HepG2 (cell line): Measurements from ENCODE around the gene LMOD1. TPM values are rescaled to one million over a fixed set of nuclear protein-coding genes. Genes with fewer than 3 reads are reported as not detected.

Source experiments
- ATF7 ChIP-seq, 2 experiments: fragments of 450-650 bp in 1 of 2; sonication (generic) in 1 of 2; formaldehyde crosslinking in 1 of 2; IDR thresholded peaks; 2 replicates each; pipeline versions ENCODE4 v1.4.0 to v1.6.1; 2016 to 2020; ENCODE audit warnings: antibody characterized with exemption in 1 of 2, mild to moderate bottlenecking in 1 of 2, missing genetic modification reagents in 1 of 2
- CCAR2 ChIP-seq: fragments of 200-400 bp; formaldehyde crosslinking; optimal IDR thresholded peaks from 2 replicates; pipeline ENCODE3; 2018; ENCODE audit warnings: low read depth, mild to moderate bottlenecking, low read length, moderate library complexity
- GATA4 ChIP-seq: sonication (generic); IDR thresholded peaks from 2 replicates; pipeline ENCODE4 v1.6.1; 2016; ENCODE audit warnings: antibody characterized with exemption, low read depth, borderline replicate concordance
- HOXA9 ChIP-seq: sonication (generic); formaldehyde crosslinking; IDR thresholded peaks from 2 replicates; pipeline ENCODE4 v1.8.1; 2022; ENCODE audit warnings: missing genetic modification reagents, mild to moderate bottlenecking, moderate library complexity, borderline replicate concordance
- KDM6A ChIP-seq: IDR thresholded peaks from 2 replicates; pipeline ENCODE4 v1.6.1; 2016; ENCODE audit warnings: low read depth
- MXI1 ChIP-seq: IDR thresholded peaks from 3 replicates; pipeline ENCODE4 v1.6.1; 2012; ENCODE audit warnings: low read depth, low read length, inconsistent platforms, borderline replicate concordance
- NFATC3 ChIP-seq: sonication (generic); formaldehyde crosslinking; IDR thresholded peaks from 2 replicates; pipeline ENCODE4 v1.5.1; 2020; ENCODE audit warnings: mild to moderate bottlenecking, missing genetic modification reagents
- NR2C2 ChIP-seq: sonication (generic); formaldehyde crosslinking; IDR thresholded peaks from 2 replicates; pipeline ENCODE4 v1.4.0; 2020; ENCODE audit warnings: missing genetic modification reagents, mild to moderate bottlenecking, moderate library complexity, borderline replicate concordance
- POLR2AphosphoS2 ChIP-seq: IDR thresholded peaks from 2 replicates; pipeline ENCODE4 v1.6.1; 2011; ENCODE audit warnings: low read depth, low read length, improper control_type of control experiment
- PPARG ChIP-seq: conservative IDR thresholded peaks from 2 replicates; pipeline ENCODE4 v1.6.1; 2016; ENCODE audit warnings: missing biosample characterization, missing genetic modification reagents
- SPEN ChIP-seq: sonication (generic); formaldehyde crosslinking; IDR thresholded peaks from 2 replicates; pipeline ENCODE4 v1.5.1; 2020; ENCODE audit warnings: low read depth, mild to moderate bottlenecking, missing genetic modification reagents
- THYN1 ChIP-seq: sonication (generic); formaldehyde crosslinking; IDR thresholded peaks from 2 replicates; pipeline ENCODE4 v1.8.1; 2023; ENCODE audit warnings: low read depth, mild to moderate bottlenecking, moderate library complexity, missing genetic modification reagents, borderline replicate concordance
- ZNF20 ChIP-seq: sonication (generic); formaldehyde crosslinking; IDR thresholded peaks from 2 replicates; pipeline ENCODE4 v1.4.0; 2020; ENCODE audit warnings: mild to moderate bottlenecking, moderate library complexity, missing genetic modification reagents
- ZNF3 ChIP-seq: IDR thresholded peaks from 2 replicates; pipeline ENCODE4 v1.7.0; 2017; ENCODE audit warnings: inconsistent platforms
- ZNF30 ChIP-seq: sonication (generic); formaldehyde crosslinking; IDR thresholded peaks from 2 replicates; pipeline ENCODE4 v1.5.0; 2020; ENCODE audit warnings: mild to moderate bottlenecking, missing genetic modification reagents
- ZNF569 ChIP-seq: sonication (generic); formaldehyde crosslinking; IDR thresholded peaks from 2 replicates; pipeline ENCODE4 v1.5.0; 2020; ENCODE audit warnings: mild to moderate bottlenecking, missing genetic modification reagents, moderate library complexity, borderline replicate concordance
- ZNF747 ChIP-seq: sonication (generic); formaldehyde crosslinking; IDR thresholded peaks from 2 replicates; pipeline ENCODE4 v1.8.1; 2023; ENCODE audit warnings: missing genetic modification reagents, mild to moderate bottlenecking, borderline replicate concordance
- polyA plus RNA-seq, 8 experiments: library from polyadenylated mRNA; depleted of rRNA in 3 of 8; stranded (reverse) in 7 of 8; unstranded in 1 of 8; fragments of >200 nt; fragmentation: Illumina TruSeq in 4 of 8; extraction: Trizol in 4 of 8; gene quantifications; 2 replicates each; pipeline versions ENCODE4 v1.2.1 to v1.2.3, GENCODE V29; 2011 to 2016; ENCODE audit warnings: low read depth in 4 of 8, missing spikeins in 1 of 8, mixed read lengths in 1 of 8; ENCODE audit not compliant: insufficient read depth in 1 of 8
- total RNA-seq, 5 experiments: library from RNA; depleted of rRNA; stranded (reverse); fragments of >200 nt; fragmentation: Illumina TruSeq; extraction: Trizol; gene quantifications; 2 replicates each; pipeline ENCODE4 v1.2.3, GENCODE V29; 2016; ENCODE audit warnings: low read depth in 1 of 5
- TF ChIP-seq, protein P1 (sequence below): sonication (generic); formaldehyde crosslinking; conservative IDR thresholded peaks from 2 replicates; pipeline ENCODE4 v1.4.0; 2020; ENCODE audit warnings: mild to moderate bottlenecking, missing genetic modification reagents, moderate library complexity
- TF ChIP-seq, protein P2 (sequence below), 2 experiments: sonication (generic) in 1 of 2; formaldehyde crosslinking in 1 of 2; IDR thresholded peaks; 2 replicates each; pipeline versions ENCODE4 v1.4.0 to v1.6.1; 2018 to 2020; ENCODE audit warnings: missing genetic modification reagents in 2 of 2, borderline replicate concordance in 1 of 2, low read depth in 1 of 2, mild to moderate bottlenecking in 1 of 2, missing biosample characterization in 1 of 2
- TF ChIP-seq, protein P3 (sequence below): sonication (generic); formaldehyde crosslinking; IDR thresholded peaks from 2 replicates; pipeline ENCODE4 v1.5.1; 2020; ENCODE audit warnings: mild to moderate bottlenecking, moderate library complexity, missing genetic modification reagents
- TF ChIP-seq, protein P4 (sequence below): sonication (generic); formaldehyde crosslinking; IDR thresholded peaks from 2 replicates; pipeline ENCODE4 v1.5.0; 2020; ENCODE audit warnings: mild to moderate bottlenecking, missing genetic modification reagents

LMOD1 gene
- total and polyA plus RNA-seq, 2 of the 13 experiments (the other 11 are each of a cell fraction or from before 2014, with no cell fraction given), result not detected

DNA sequence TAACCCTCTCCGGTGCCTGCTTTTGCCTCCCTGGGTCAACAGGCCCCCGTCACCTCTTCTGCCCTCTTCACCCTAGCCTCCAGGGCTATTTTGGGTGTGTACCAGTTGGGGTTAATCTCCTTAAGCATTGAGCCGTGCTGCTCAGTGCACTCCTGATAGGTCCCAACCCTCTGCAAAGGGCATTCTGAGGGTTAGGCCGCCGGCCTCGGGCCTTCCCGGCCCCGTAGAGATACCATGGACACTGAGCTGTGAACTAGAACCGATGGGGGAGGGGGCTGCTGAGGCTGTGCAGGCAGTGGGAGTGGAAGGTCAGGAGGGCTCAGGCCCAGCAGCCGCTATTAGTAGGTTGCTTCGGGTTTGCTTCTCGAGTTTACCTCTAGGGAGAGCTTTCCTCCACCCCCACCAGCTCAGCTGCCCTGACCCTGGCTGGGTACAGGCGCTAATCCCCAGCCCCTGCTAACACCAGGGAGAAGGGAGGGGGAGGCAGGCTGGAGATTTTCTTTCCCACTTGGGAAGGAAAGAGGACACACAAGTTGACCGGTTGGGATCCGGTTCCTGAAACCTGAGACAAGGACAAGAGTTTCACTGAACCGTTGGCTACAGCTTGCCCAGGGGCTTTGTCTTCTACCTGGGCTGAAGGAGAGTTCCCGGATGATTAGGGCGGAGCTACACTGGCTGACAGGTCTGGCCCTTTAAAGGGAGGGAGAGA is 4.8 kb downstream of the LMOD1 start (continued):
- TF ChIP-seq, protein P1, sequence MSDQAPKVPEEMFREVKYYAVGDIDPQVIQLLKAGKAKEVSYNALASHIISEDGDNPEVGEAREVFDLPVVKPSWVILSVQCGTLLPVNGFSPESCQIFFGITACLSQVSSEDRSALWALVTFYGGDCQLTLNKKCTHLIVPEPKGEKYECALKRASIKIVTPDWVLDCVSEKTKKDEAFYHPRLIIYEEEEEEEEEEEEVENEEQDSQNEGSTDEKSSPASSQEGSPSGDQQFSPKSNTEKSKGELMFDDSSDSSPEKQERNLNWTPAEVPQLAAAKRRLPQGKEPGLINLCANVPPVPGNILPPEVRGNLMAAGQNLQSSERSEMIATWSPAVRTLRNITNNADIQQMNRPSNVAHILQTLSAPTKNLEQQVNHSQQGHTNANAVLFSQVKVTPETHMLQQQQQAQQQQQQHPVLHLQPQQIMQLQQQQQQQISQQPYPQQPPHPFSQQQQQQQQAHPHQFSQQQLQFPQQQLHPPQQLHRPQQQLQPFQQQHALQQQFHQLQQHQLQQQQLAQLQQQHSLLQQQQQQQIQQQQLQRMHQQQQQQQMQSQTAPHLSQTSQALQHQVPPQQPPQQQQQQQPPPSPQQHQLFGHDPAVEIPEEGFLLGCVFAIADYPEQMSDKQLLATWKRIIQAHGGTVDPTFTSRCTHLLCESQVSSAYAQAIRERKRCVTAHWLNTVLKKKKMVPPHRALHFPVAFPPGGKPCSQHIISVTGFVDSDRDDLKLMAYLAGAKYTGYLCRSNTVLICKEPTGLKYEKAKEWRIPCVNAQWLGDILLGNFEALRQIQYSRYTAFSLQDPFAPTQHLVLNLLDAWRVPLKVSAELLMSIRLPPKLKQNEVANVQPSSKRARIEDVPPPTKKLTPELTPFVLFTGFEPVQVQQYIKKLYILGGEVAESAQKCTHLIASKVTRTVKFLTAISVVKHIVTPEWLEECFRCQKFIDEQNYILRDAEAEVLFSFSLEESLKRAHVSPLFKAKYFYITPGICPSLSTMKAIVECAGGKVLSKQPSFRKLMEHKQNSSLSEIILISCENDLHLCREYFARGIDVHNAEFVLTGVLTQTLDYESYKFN (CRISPR knock-in tag), result peak; percentile 45
- TF ChIP-seq GATA4, result no peak
- TF ChIP-seq, protein P2, sequence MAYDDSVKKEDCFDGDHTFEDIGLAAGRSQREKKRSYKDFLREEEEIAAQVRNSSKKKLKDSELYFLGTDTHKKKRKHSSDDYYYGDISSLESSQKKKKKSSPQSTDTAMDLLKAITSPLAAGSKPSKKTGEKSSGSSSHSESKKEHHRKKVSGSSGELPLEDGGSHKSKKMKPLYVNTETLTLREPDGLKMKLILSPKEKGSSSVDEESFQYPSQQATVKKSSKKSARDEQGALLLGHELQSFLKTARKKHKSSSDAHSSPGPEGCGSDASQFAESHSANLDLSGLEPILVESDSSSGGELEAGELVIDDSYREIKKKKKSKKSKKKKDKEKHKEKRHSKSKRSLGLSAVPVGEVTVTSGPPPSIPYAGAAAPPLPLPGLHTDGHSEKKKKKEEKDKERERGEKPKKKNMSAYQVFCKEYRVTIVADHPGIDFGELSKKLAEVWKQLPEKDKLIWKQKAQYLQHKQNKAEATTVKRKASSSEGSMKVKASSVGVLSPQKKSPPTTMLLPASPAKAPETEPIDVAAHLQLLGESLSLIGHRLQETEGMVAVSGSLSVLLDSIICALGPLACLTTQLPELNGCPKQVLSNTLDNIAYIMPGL (CRISPR knock-in tag; IDR thresholded peaks at IDR 0.05; ENCODE audit: borderline replicate concordance in 1 of 2, low read depth in 1 of 2), result no peak; a peak in 1 of 4 replicates
- TF ChIP-seq THYN1 (CRISPR knock-in tag), result no peak
- TF ChIP-seq SPEN (CRISPR knock-in tag), result peak; percentile 38; the same call in 1 of the 2 replicates
- no peak for TF ChIP-seq NFATC3 (CRISPR knock-in tag)
- TF ChIP-seq PPARG (CRISPR knock-in tag), result no peak
- no peak for TF ChIP-seq ZNF3 (CRISPR knock-in tag)
- peak; percentile 42; the same call in 1 of the 2 replicates for TF ChIP-seq KDM6A (CRISPR knock-in tag)
- TF ChIP-seq, protein P3, sequence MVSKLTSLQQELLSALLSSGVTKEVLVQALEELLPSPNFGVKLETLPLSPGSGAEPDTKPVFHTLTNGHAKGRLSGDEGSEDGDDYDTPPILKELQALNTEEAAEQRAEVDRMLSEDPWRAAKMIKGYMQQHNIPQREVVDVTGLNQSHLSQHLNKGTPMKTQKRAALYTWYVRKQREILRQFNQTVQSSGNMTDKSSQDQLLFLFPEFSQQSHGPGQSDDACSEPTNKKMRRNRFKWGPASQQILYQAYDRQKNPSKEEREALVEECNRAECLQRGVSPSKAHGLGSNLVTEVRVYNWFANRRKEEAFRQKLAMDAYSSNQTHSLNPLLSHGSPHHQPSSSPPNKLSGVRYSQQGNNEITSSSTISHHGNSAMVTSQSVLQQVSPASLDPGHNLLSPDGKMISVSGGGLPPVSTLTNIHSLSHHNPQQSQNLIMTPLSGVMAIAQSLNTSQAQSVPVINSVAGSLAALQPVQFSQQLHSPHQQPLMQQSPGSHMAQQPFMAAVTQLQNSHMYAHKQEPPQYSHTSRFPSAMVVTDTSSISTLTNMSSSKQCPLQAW (CRISPR knock-in tag), result no peak
- TF ChIP-seq ZNF30 (CRISPR knock-in tag), result no peak
- no peak for TF ChIP-seq NR2C2 (CRISPR knock-in tag)
- TF ChIP-seq, protein P4, sequence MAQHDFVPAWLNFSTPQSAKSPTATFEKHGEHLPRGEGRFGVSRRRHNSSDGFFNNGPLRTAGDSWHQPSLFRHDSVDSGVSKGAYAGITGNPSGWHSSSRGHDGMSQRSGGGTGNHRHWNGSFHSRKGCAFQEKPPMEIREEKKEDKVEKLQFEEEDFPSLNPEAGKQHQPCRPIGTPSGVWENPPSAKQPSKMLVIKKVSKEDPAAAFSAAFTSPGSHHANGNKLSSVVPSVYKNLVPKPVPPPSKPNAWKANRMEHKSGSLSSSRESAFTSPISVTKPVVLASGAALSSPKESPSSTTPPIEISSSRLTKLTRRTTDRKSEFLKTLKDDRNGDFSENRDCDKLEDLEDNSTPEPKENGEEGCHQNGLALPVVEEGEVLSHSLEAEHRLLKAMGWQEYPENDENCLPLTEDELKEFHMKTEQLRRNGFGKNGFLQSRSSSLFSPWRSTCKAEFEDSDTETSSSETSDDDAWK (CRISPR knock-in tag), result no peak
- no peak for TF ChIP-seq CCAR2
- no peak for TF ChIP-seq MXI1
- no peak for TF ChIP-seq POLR2AphosphoS2
- no peak for TF ChIP-seq ATF7 (IDR thresholded peaks at IDR 0.05)
- no peak for TF ChIP-seq ATF7 (CRISPR knock-in tag; IDR thresholded peaks at IDR 0.05)
- TF ChIP-seq ZNF20, result no peak
- no peak for TF ChIP-seq ZNF747
- no peak for TF ChIP-seq HOXA9 (CRISPR knock-in tag)
- TF ChIP-seq ZNF569, result no peak
